ENCODE data around the gene OSBPL9. TPM values are rescaled to one million over a fixed set of nuclear protein-coding genes. Genes with fewer than 3 reads are reported as not detected.

The OSBPL9 gene
- total and polyA plus RNA-seq, 9 of the 15 experiments (the other 6 are each of a cell fraction or from before 2014, with no cell fraction given): 43.9 to 217 (median 170) TPM

GRCh38 chr1:51636764-51637522, 20.1 kb downstream of the OSBPL9 start (continued):
- TF ChIP-seq FOXO4 (CRISPR knock-in tag; IDR thresholded peaks at IDR 0.05) (no peak), ARID1B (IDR thresholded peaks at IDR 0.05) (peak; percentile 67), BCOR (IDR thresholded peaks at IDR 0.05) (peak; percentile 38; the same call in 1 of the 2 replicates), SMARCA4 (IDR thresholded peaks at IDR 0.05) (peak; percentile 43; the same call in 1 of the 2 replicates), XRCC4 (IDR thresholded peaks at IDR 0.05; ENCODE audit: extremely low read depth, insufficient read depth, insufficient read length) (no peak), EGR1 (conservative IDR thresholded peaks at IDR 0.05) (peak; percentile 90), MAX (CRISPR knock-in tag; IDR thresholded peaks at IDR 0.05) (peak; percentile 41; the same call in 1 of the 2 replicates), SMARCC2 (IDR thresholded peaks at IDR 0.05; ENCODE audit: low read depth) (0 out of 2 replicates have a peak, but pooled peaks have one; percentile 20), REST (IDR thresholded peaks at IDR 0.05; ENCODE audit: borderline replicate concordance) (no peak), REST (CRISPR knock-in tag; IDR thresholded peaks at IDR 0.05; ENCODE audit: low read depth) (no peak), ZNF655 (CRISPR knock-in tag; IDR thresholded peaks at IDR 0.05) (no peak), FOXA3 (CRISPR knock-in tag; conservative IDR thresholded peaks at IDR 0.05 in 1 of 2, IDR thresholded peaks at IDR 0.05 in 1 of 2) (0 out of 4 replicates have a peak, but pooled peaks of 1 of the 2 experiments have one; percentile 22), CBX8 (IDR thresholded peaks at IDR 0.05; ENCODE audit: borderline replicate concordance, extremely low read depth, low read depth, low read length, poor library complexity, severe bottlenecking) (no peak), HDAC1 (IDR thresholded peaks at IDR 0.05) (peak in 1 of 2 experiments; percentile 48; a peak in 1 of 4 replicates), ZNF197 (CRISPR knock-in tag; IDR thresholded peaks at IDR 0.05; ENCODE audit: low read depth) (no peak), KHSRP (IDR thresholded peaks at IDR 0.05) (no peak)
